Sigmoid colon (tissue), 4 donors: ENCODE data around the gene RIMBP2.

Experiments
- POLR2AphosphoS5 ChIP-seq, 4 donors: sonication (generic); formaldehyde crosslinking; IDR thresholded peaks; one replicate each; pipeline ENCODE4 v1.6.1; 2017; ENCODE audit warnings: antibody characterized with exemption in 4 of 4
- TF ChIP-seq, protein P1 (sequence below), 4 experiments: fragments of 450-650 bp in 3 of 4; fragments of 200-600 bp in 1 of 4; IDR thresholded peaks; one replicate each; pipeline ENCODE4 v1.5.1; 2016 to 2019; ENCODE audit warnings: antibody characterized with exemption in 4 of 4, mild to moderate bottlenecking in 3 of 4, moderate library complexity in 2 of 4

DNA sequence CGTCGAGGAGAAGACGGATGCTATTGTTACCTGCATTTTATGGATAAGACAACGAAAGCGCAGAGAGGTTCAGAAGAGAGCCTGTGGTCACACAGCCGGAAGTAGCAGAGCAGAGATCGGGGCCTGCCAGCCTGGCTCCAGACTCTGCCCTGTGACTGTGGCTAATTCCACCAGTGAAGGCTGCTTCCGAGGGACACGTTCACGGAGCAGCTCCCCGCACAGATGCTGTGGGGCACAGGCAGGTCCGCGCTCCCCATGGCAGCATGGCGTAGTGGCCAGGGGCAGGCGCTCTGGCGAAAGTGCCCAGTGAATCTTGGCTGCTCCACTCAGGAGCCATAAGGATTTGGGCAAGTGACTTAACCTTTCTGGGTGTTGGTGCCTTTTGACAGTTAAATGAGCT is 9.8 kb downstream of the RIMBP2 start:
- TF ChIP-seq, protein P1, sequence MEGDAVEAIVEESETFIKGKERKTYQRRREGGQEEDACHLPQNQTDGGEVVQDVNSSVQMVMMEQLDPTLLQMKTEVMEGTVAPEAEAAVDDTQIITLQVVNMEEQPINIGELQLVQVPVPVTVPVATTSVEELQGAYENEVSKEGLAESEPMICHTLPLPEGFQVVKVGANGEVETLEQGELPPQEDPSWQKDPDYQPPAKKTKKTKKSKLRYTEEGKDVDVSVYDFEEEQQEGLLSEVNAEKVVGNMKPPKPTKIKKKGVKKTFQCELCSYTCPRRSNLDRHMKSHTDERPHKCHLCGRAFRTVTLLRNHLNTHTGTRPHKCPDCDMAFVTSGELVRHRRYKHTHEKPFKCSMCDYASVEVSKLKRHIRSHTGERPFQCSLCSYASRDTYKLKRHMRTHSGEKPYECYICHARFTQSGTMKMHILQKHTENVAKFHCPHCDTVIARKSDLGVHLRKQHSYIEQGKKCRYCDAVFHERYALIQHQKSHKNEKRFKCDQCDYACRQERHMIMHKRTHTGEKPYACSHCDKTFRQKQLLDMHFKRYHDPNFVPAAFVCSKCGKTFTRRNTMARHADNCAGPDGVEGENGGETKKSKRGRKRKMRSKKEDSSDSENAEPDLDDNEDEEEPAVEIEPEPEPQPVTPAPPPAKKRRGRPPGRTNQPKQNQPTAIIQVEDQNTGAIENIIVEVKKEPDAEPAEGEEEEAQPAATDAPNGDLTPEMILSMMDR (IDR thresholded peaks at IDR 0.05): no peak
- no peak for TF ChIP-seq POLR2AphosphoS5 (IDR thresholded peaks at IDR 0.05)
